ENCODE results near the gene HNRNPCL1.
"Not testable (repeated sequence)": the region's sequence is repeated elsewhere in the genome, so short reads cannot be mapped to it uniquely, and the experiment has no call there.

HNRNPCL1 gene

DNA sequence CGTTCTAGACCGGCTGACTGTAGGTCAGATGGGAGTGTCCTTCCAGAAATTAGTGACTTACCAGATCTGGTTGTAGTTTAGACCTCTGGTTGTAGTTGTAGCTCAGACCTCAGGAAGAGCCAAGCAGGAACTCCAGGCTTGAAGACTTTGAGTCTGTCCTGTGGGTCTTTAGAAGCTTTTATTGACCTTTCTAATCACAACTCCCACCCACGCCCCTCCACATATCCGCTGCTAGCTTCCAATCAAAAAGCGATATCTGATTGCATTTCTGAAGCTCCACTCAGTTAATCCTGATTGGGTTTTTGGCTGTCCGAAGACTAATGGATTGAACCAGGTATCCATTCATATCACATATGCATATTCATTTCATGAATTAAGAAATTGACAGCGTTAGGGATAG lies at the start of gene HNRNPCL1:
TSS of gene HNRNPCL1 (minus strand) at position 101 of the 400 bp plus-strand sequence. CDS start 431 bp downstream, outside the sequence.
- not testable (repeated sequence) for DNase-seq (ENCODE audit: low read depth)

DNA sequence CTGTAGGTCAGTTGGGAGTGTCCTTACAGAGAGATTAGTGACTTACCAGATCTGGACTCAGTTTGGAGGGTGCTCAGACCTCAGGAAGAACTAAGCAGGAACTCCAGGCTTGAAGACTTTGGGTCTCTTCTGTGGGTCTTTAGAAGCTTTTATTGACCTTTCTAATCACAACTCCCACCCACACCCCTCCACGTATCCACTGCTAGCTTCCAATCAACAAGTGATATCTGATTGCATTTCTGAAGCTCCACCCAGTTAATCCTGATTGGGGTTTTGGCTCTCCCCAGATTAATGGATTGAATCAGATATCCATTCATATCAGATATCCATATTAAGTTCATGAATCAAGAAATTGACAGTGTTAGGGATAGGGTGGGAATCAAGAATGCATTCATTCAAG lies 49.6 kb upstream of the HNRNPCL1 start, which contains the start of gene PRAMEF10:
TSS of gene PRAMEF10 (minus strand) at position 101 of the 400 bp plus-strand sequence. CDS start 2,423 bp downstream, outside the sequence.
- not testable (repeated sequence) for DNase-seq (ENCODE audit: low read depth)

DNA sequence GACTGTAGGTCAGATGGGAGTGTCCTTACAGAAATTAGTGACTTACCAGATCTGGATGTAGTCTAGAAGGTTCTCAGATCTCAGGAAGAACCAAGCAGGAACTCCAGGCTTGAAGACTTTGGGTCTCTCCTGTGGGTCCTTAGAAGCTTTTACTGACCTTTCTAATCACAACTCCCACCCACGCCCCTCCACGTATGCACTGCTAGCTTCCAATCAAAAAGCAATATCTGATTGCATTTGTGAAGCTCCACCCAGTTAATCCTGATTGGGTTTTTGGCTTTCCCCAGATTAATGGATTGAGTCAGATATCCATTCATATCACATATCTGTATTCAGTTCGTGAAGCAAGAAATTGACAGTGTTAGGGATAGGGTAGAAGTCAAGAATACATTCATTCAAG lies 37.6 kb upstream of the HNRNPCL1 start, which contains the start of gene PRAMEF4:
TSS of gene PRAMEF4 (minus strand) at position 101 of the 400 bp plus-strand sequence. CDS start 2,807 bp downstream, outside the sequence.
- not testable (repeated sequence) for DNase-seq (ENCODE audit: low read depth)

DNA sequence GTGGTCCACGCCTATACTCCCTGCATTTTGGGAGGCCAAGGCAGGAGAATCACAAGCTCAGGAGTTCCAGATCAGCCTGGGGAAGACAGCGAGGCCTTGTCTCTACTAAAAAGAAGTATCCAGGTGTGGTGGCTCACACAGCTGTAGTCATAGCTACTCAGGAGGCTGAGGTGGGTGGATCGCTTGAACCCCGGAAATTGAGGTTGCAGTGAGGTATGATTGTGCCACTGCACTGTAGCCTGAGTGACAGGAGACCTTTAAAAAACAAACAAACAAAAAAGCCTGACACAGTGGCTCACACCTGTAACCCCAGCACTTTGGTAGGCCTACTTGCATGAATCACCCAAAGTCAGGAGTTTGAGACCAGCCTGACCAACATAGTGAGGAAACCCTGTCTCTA lies 29.9 kb upstream of the HNRNPCL1 start:
- not testable (repeated sequence) for DNase-seq (ENCODE audit: low read depth)

DNA sequence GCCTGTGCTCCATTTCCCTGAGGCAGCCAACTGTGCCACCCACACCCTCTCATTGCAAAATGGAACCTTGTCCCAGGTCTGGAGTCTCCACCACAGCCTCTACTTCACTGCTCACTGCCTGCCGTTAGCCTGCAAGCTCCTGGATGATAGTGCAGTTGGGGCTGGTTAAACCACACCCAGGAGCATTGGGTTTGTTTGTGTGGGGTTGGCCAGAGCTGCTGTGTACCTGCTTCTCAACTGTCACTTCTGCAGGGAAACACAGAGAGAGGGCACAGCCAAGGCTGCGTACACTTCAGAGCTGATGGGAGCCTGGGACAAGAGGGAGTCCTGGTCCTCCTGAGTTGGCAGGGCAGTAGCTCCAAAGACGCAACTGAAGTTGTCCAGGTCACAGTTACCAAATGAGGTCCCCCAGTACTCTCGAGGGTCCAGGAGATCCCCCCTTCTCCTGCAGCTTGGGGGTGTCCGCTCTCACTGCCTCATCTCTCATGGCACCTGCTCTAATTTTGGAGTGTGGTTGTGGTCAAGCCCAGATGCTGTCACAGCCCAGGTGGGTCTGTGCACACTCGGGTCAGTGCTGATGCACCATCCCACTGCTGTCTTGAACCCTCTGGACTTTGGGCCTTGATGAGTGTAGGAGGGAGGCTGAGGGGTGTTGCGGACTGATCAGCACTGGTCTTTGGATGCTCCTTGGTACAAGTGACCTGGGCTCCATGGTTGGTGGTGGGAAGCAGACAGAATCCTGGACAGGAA lies 14.8 kb upstream of the HNRNPCL1 start:
- DNase-seq (ENCODE audit: low read depth): not testable (repeated sequence)

DNA sequence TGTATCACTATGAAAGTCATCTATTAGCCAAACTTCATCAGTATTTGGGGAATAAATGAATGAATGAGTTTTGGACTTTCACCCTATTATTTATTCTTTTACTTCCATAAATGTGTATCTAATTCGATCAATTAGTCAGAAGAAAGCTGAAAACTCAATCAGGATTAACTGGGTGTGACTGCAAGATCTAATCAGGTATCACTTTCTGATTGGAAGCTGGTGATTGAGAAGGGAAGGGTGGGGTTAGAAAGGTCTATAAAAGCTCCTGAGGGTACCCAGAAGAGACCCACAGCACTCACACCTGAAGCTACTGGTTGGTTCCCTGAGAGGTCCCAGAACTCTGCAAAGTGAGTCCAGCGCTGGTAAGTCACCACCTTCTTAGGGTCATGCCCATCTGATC lies 8.3 kb upstream of the HNRNPCL1 start, which contains the start of gene PRAMEF2:
TSS of gene PRAMEF2 (plus strand) at position 301 of the 400 bp plus-strand sequence. CDS start 1,924 bp downstream, outside the sequence.
- DNase-seq (ENCODE audit: low read depth): not testable (repeated sequence)

DNA sequence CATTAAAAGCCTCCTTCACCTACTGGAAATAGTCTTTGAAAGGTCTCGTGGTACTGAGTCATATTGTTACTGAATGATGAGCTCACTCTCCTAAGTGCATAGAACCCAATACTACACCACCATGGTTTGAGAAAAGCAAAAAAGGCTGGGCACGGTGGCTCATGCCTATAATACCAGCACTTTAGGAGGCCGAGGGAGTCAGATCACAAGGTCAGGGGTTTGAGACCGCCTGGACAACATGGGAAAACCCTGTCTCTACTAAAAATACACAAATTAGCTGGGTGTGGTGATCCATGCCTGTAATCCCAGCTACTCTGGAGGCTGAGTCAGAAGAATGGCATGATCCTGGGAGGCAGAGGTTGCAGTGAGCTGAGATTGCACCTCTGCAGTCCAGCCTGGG lies 3.3 kb upstream of the HNRNPCL1 start:
- DNase-seq (ENCODE audit: low read depth): no peak

DNA sequence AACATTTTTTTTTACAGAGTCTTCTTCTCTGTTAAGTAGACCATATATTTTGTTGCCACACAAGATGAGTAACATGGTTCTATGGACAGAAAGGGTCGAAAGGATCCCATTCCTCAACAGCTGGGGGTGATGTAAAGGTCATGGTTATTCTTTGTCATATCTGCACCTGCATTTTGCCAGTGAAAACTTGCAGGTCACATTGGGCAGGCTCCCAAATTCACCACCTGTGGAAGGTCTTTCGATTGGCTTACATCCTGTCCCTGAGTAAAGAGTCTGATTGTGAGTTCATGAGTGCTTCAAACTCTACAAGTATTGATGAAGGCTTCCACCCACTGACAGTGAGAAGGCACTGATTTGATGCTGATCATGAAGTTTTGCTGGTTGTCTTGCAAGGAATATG lies 15.3 kb downstream of the HNRNPCL1 start:
- DNase-seq (ENCODE audit: low read depth): not testable (repeated sequence)

DNA sequence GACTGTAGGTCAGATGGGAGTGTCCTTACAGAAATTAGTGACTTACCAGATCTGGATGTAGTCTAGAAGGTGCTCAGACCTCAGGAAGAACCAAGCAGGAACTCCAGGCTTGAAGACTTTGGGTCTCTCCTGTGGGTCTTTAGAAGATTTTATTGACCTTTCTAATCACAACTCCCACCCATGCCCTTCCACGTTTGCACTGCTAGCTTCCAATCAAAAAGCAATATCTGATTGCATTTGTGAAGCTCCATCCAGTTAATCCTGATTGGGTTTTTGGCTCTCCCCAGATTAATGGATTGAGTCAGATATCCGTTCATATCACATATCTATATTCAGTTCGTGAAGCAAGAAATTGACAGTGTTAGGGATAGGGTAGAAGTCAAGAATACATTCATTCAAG lies 17.2 kb downstream of the HNRNPCL1 start, which contains the start of gene PRAMEF11:
TSS of gene PRAMEF11 (minus strand) at position 101 of the 400 bp plus-strand sequence. CDS start 2,621 bp downstream, outside the sequence.
- not testable (repeated sequence) for DNase-seq (ENCODE audit: low read depth)

DNA sequence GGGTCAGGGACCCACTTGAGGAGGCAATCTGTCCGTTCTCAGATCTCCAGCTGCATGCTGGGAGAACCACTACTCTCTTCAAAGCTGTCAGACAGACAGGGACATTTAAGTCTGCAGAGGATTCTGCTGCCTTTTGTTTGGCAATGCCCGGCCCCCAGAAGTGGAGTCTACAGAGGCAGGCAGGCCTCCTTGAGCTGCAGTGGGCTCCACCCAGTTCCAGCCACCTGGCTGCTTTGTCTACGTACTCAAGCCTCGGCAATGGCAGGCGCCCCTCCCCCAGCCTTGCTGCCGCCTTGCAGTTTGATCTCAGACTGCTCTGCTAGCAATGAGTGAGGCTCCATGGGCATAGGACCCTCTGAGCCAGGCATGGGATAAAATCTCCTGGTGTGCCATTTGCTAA lies 29.5 kb downstream of the HNRNPCL1 start:
- DNase-seq (ENCODE audit: low read depth): not testable (repeated sequence)

DNA sequence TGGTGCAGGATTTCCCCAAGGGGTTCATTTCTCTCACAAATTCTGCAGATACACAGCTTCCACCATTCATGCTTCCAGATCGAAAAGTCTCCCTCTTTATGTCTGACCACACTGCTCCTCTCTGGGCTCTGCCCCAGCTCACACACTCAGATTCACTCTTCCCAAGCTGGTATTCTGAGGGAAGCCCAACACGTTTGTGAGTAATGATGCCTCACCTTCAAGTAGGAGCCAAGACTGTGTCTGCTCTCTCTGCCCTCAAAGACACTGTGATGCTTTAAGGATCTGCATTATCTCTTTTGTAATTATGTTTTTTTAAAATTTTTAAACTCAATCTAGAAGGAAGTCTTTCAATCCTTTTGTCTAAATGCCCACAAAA lies 37.1 kb downstream of the HNRNPCL1 start:
- no peak for DNase-seq (ENCODE audit: low read depth)

DNA sequence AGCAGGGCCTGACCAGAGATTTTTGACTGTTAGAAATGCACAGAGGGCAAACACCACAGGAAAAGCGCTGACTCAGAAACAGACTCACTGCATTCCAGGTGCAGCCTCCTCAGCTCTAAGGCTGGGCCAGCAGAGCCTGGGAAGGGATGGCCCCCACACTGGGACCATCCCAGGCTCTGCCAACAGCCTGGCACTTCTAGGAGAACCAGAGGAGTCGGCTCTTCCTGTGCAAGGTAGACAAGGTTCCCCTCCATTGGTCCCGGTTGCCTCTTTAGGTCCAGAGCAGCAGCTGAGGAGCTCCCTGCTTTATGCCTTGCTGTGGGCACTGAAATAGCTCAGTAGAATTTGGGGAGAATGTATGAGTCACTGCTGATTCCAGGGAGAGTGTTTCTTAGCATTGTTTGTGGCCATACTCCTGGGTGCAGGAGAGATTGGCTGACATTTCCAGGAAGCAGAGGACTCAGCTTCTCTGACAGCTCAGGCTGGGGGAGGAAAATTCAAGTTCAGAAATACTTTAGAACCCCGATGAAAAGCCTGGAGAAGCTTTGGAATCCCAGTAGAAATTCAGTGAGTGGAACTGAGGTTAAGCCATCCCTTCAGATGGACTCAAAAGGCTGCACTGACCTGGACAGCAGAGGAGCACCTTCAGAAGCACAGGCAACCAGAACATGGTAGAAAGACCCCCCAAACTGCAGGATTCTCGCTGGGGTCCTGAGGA lies 37.7 kb downstream of the HNRNPCL1 start:
- DNase-seq (ENCODE audit: low read depth): no peak

DNA sequence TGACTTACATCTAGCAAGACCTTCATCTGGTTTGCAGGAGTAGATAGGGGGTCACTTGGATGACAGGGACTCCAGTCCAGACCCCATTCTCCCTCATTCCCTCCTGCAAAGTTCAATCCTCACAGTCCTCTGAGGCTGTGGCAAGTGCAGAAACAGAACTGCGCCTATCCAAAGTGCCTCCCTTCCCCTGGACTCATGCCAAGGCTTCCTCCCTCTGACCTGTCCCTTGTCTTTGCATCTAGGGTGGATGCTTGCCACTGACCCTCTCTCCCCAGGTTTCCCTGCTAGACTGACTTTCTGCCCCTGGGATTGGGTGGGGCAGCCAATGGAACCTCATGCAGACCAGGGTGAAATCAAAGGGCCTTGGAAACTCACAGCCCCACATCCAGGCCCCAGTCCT lies 38.6 kb downstream of the HNRNPCL1 start:
- DNase-seq (ENCODE audit: low read depth): no peak

DNA sequence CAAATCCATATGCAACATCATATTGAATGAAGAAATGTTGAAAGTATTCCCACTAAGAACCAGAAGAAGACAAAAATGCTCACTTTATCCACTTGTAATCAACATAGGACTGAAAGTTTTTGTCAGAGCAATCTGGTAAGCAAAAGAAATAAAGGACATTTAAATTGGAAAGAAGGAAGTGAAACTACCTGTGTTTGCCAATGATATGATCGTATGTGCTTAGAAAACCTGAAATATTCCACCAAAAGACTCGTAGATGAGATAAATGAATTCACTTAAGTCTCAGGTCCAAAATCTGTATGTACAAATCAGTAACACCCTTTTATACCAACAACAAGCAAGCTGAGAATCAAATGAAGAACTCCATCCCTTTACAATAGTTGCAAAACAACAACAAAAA lies 48.8 kb downstream of the HNRNPCL1 start:
- no peak for DNase-seq (ENCODE audit: low read depth)

DNA sequence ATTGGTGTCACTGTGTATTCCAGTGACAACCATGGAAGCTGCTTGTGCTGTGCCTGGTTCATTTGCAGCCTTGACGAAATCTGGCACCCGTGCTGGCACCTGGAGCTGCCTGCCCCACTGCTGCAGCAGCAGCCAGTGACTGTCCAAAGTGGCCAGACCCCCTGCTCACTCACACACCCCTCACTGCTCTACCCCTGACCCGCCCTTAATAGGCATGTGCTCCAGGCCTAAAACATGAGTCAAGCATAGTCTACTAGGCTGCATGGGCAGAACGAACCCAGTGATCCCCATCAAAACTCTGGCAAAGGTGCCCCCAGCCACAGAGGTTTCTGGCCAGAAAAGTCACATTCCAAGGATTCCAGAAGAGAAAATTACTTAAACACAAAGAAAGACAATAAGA lies 49.6 kb downstream of the HNRNPCL1 start:
- DNase-seq (ENCODE audit: low read depth): no peak
